Testis (tissue), 3 donors: ENCODE results near the gene ZNF385A. TPM values are rescaled to one million over a fixed set of nuclear protein-coding genes. Genes with fewer than 3 reads are reported as not detected.

Experiments used
- DNase-seq: peaks from one replicate; pipeline ENCODE4 v3.0.0-alpha.2; 2019
- H3K27ac ChIP-seq, 2 donors: fragments of 200-600 bp; sonication (generic); one replicate each; pipeline ENCODE4 v1.5.1; 2019
- H3K27me3 ChIP-seq: fragments of 200-600 bp; sonication (generic); one replicate; pipeline ENCODE4 v1.5.1; 2019
- H3K36me3 ChIP-seq: fragments of 200-600 bp; sonication (generic); one replicate; pipeline ENCODE4 v1.5.1; 2017; ENCODE audit warnings: low read depth; ENCODE audit errors: missing control alignments
- H3K4me1 ChIP-seq: fragments of 200-600 bp; sonication (generic); one replicate; pipeline ENCODE4 v1.5.1; 2019
- H3K4me3 ChIP-seq, 2 donors: fragments of 200-600 bp; sonication (generic); one replicate each; pipeline ENCODE4 v1.5.1; 2017 to 2019
- H3K9me3 ChIP-seq: fragments of 200-600 bp; sonication (generic); one replicate; pipeline ENCODE4 v1.5.1; 2017
- POLR2A ChIP-seq: fragments of 450-650 bp; IDR thresholded peaks from one replicate; pipeline ENCODE4 v1.6.1; 2017; ENCODE audit warnings: antibody characterized with exemption, mild to moderate bottlenecking, moderate library complexity
- WGBS, 2 donors: methylation state at CpG; one replicate each; pipeline ENCODE4 v1.1.5; 2018; 5-methylcytosine and 5-hydroxymethylcytosine counted together
- intact Hi-C: fragments of 100-400 bp; cut with DNase I; formaldehyde crosslinking; loops from one replicate; pipeline ENCODE4 v1.15.1; 2023; ENCODE audit warnings: low total_unique reads
- polyA plus RNA-seq: library from polyadenylated mRNA; stranded (reverse); fragments of 350-450 nt; fragmentation: Illumina TruSeq; extraction: RNeasy Lipid Tissue Mini Kit (QIAGEN cat#74804); gene quantifications from one replicate; pipeline ENCODE4 v1.2.3, GENCODE V29; 2014; ENCODE audit warnings: low read depth, low replicate concordance; ENCODE audit not compliant: insufficient read depth
- total RNA-seq, 2 donors: library from RNA; depleted of rRNA; stranded (reverse); fragments of >200 nt; gene quantifications; one replicate each; pipeline ENCODE4 v1.2.3, GENCODE V29; 2016
- TF ChIP-seq, protein P1 (sequence below), 3 experiments: fragments of 450-650 bp in 2 of 3; fragments of 200-600 bp in 1 of 3; sonication (generic) in 1 of 3; IDR thresholded peaks; one replicate each; pipeline ENCODE4 v1.5.1; 2016 to 2019; ENCODE audit warnings: antibody characterized with exemption in 3 of 3, mild to moderate bottlenecking in 2 of 3, moderate library complexity in 1 of 3

The ZNF385A gene
- total and polyA plus RNA-seq, 3 donors from 2014 or later = 3.5 to 10.9 (median 5.6) TPM

DNA sequence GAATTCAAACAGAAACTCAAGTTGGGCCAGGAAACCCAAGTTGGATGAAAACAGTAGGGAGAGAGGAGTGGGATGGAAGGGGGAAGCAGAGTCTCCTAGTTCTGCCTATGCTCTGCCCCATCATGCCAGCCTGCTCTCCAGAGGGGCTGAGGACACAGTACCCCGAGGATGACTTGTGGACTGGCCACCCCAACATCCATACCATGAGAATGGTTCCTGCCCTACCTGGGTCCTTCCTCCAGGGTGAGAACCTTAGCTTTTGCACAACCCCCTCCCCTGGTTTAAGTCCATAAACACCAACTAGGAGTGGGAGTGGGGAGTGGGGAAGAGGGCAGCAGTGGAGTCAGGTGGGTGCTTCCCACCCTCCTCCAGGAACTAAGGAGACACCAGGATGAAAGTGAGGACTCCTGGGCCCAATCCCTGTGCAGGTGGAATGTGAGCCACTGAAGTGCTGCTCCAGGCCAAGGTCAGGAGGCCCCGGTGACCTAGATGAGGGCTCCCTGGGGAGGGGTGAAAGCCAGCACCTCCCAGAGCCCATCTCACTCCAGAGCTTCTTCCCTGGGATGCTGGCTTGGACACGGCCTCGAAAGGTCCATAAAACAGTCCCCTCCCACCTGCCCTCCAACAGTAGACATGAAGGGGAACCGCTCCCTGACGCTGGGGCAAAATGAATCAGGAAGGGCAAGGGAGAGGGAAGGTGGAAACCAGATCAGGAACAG lies 6.6 kb downstream of the ZNF385A start:
- Histone ChIP-seq H3K27me3 (no peaks in the 10 kb centered on the region), H3K4me1 (peaks cover 16% of the 10 kb centered on the region), H3K9me3 (no peaks in the 10 kb centered on the region), H3K4me3 (no peak overlapping the region), H3K27ac (peak overlapping the region in 1 of 2 donors; percentile 50), H3K36me3 (no peaks in the 10 kb centered on the region)
- intact Hi-C loops = loop anchor here (10.0 kb wide), 1 partner anchor 153 kb away; no protein-coding TSS in a partner anchor
- TF ChIP-seq, protein P1, sequence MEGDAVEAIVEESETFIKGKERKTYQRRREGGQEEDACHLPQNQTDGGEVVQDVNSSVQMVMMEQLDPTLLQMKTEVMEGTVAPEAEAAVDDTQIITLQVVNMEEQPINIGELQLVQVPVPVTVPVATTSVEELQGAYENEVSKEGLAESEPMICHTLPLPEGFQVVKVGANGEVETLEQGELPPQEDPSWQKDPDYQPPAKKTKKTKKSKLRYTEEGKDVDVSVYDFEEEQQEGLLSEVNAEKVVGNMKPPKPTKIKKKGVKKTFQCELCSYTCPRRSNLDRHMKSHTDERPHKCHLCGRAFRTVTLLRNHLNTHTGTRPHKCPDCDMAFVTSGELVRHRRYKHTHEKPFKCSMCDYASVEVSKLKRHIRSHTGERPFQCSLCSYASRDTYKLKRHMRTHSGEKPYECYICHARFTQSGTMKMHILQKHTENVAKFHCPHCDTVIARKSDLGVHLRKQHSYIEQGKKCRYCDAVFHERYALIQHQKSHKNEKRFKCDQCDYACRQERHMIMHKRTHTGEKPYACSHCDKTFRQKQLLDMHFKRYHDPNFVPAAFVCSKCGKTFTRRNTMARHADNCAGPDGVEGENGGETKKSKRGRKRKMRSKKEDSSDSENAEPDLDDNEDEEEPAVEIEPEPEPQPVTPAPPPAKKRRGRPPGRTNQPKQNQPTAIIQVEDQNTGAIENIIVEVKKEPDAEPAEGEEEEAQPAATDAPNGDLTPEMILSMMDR (IDR thresholded peaks at IDR 0.05) = no peak
- no peak for TF ChIP-seq POLR2A
- WGBS, 2 donors = 74 to 79% methylated on average over 6 of the region's 6 CpGs
- no peak for DNase-seq

DNA sequence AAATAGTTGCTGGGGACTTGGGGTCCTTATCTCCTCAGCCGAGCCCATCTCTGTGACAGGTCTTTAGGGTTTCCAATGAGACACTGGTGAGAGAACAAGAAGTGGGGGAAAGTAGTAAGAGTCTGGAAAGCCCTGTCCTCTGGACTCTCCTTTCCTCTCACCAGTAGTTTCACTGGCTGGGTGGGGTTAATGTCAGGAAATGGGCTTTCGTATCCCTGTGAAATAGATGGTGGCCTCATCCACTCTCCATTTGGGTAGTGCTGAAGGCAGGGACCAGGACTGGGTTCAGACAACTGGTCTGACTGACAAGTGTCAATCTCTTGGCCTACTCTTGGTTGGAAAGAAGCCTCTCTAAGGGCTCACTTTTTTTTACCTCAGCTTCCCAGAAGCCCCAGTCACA lies 7.5 kb downstream of the ZNF385A start:
- H3K27ac ChIP-seq = peak overlapping the region in 1 of 2 donors; percentile 12
- H3K4me3 ChIP-seq = no peak overlapping the region
- H3K9me3 ChIP-seq = no peaks in the 10 kb centered on the region
- H3K4me1 ChIP-seq = peaks cover 17% of the 10 kb centered on the region
- DNase-seq = no peak
- TF ChIP-seq, protein P1 (IDR thresholded peaks at IDR 0.05) = no peak
- TF ChIP-seq POLR2A = no peak
- 63% methylated on average over 2 of the region's 2 CpGs for WGBS, 2 donors
- no peaks in the 10 kb centered on the region for H3K27me3 ChIP-seq
- intact Hi-C loops = loop anchor here (10.0 kb wide), 1 partner anchor 152 kb away; no protein-coding TSS in a partner anchor
- H3K36me3 ChIP-seq = no peaks in the 10 kb centered on the region

DNA sequence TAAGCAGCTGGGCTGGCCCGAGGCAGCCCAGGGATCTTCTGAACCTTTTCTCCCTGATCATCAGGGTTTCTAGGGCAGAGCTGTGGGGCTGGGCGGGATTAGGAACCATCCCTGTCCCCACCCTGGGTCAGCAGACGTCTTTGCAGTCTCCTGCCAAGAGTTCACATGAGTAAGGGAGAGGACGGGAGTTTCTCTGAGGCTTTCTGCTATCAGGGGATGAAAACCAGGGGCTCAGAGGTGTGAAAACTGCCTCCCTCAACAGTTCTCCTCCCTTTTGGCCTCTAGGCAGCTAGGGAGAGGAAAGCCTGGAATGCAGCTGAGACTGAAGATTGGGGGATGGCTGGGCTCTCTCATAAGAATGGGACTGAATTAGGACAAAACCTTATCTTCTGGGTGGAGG lies 7.9 kb downstream of the ZNF385A start:
- H3K4me1 ChIP-seq = peaks cover 21% of the 10 kb centered on the region
- intact Hi-C loops = loop anchor here (10.0 kb wide), 1 partner anchor 152 kb away; no protein-coding TSS in a partner anchor
- peak; percentile 70 for DNase-seq
- H3K4me3 ChIP-seq = no peak overlapping the region
- peak overlapping the region in 1 of 2 donors; percentile 12 for H3K27ac ChIP-seq
- no peaks in the 10 kb centered on the region for H3K36me3 ChIP-seq
- TF ChIP-seq POLR2A = no peak
- TF ChIP-seq, protein P1 (IDR thresholded peaks at IDR 0.05) = no peak
- H3K27me3 ChIP-seq = no peaks in the 10 kb centered on the region
- 59 to 73% methylated on average over 4 of the region's 4 CpGs for WGBS, 2 donors
- no peaks in the 10 kb centered on the region for H3K9me3 ChIP-seq

DNA sequence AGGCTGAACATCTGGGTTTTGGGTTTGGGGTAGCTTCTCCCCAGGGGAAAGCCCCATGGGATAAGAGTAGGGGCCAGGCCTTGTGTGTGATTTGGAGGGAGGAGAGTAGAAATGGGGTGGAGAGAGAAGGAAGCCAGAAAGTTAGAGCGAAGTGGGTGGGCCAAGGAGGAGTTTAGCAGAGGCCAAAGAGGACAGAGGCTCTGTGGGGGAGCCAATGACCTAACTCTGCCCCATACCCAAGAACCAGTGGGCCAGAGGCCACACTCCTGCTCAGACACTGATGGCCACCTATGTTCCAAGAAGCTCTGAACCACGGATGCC lies 9.3 kb downstream of the ZNF385A start:
- H3K27ac ChIP-seq = peak overlapping the region in 1 of 2 donors; percentile 30
- no peak for DNase-seq
- intact Hi-C loops = loop anchor here (10.0 kb wide), 1 partner anchor 150 kb away; no protein-coding TSS in a partner anchor
- no peaks in the 10 kb centered on the region for H3K9me3 ChIP-seq
- peaks cover 31% of the 10 kb centered on the region for H3K4me1 ChIP-seq
- H3K4me3 ChIP-seq = no peak overlapping the region
- TF ChIP-seq POLR2A = no peak
- TF ChIP-seq, protein P1 (IDR thresholded peaks at IDR 0.05) = no peak
- 51 to 68% methylated on average over 2 of the region's 2 CpGs for WGBS, 2 donors
- no peaks in the 10 kb centered on the region for H3K27me3 ChIP-seq
- H3K36me3 ChIP-seq = no peaks in the 10 kb centered on the region
